Fibroblast of lung (primary cell): Measurements from ENCODE around the gene THAP4.

ENCODE experiments used
- CTCF ChIP-seq, 2 donors: IDR thresholded peaks in 1 of 2; conservative IDR thresholded peaks in 1 of 2; 1 replicate in 1 of 2; 2 replicates in 1 of 2; pipeline ENCODE4 v1.5.1; 2011 to 2012; ENCODE audit warnings: low read length in 2 of 2, control low read depth in 1 of 2, inconsistent platforms in 1 of 2, low read depth in 1 of 2, mild to moderate bottlenecking in 1 of 2
- EZH2 ChIP-seq: IDR thresholded peaks from 2 replicates; pipeline ENCODE4 v1.5.1; 2012; ENCODE audit warnings: low read length, control low read depth, mild to moderate bottlenecking; ENCODE audit errors: missing control alignments

- TF ChIP-seq CTCF (conservative IDR thresholded peaks at IDR 0.05 in 1 of 2, IDR thresholded peaks at IDR 0.05 in 1 of 2; ENCODE audit: low read depth in 1 of 2, low read length in 2 of 2) (no peak), EZH2 (no peak)
Observed at GRCh38 chr2:241601841-241602240, 35.1 kb downstream of the THAP4 start.
